A549 treated with RU486 at 1 μM for 4 hours (cell line): ENCODE data around the gene SLC25A19. TPM values are rescaled to one million over a fixed set of nuclear protein-coding genes. Genes with fewer than 3 reads are reported as not detected.

Source experiments
- total RNA-seq: library from RNA; stranded (reverse); fragments of 200-300 nt; extraction: Qiagen RNA extraction; gene quantifications from 5 replicates; pipeline ENCODE4 v1.2.3, GENCODE V29; 2022; ENCODE audit warnings: low read depth

The SLC25A19 gene
- total RNA-seq: 18.2 to 25.0 TPM (median 21.2 TPM) in 5 replicates

DNA sequence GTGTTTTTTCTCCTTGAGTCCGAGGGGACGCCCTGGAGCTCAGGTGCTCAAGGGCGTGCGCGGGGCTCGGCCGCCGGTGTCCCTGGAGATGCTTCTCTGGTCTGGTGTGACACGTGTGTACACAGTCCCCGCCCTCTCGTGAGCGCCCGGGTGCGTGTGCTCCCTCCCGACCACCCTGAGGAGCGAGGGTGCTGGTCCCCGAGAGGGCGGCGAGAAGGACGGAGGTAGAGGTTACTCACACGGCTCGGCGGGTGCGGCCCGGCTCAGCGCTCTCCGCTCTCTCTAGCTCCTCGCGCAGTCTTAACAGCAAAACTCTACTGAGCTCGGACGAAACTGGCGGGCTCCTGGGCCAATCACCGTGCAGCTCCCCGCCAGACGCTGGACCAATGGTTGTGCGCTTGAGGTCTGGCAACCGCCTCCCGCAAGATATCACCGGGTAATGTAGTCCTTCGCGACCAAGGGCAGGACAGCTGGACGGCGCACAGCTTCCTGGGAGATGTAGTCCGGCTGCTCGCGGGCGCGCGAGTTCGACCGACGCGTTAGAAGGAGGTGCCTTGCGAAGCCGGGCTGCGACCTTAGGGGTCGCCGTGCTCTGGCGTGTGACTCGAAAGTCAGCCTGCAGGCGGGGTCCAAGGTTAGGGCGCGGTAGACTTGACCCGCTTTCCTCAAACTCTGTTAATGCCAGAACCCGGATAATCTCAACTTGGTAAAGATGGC lies at the start of gene SLC25A19:
Gene SLC25A19 (minus strand): TSS at position 319 of the 717 bp plus-strand sequence. CDS start 2,669 bp downstream, outside the sequence.

DNA sequence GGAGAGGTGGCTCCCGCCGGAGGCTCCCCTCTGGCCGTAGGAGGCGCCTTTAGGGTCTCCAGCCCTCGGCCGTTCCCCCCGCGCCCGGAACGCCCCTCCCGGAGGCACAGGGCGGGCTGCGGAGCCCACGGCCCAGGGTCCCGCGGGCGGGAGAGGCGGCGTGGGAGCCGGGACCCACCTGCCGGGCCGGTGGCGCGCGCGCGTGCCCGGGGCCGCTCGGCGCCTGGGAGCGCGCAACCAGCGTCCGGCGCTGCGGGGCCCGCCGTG lies 18.3 kb downstream of the SLC25A19 start, which contains the start of gene MIF4GD:
Gene MIF4GD (minus strand): TSS at position 266 of the 267 bp plus-strand sequence. CDS start 1,036 bp downstream, outside the sequence.

DNA sequence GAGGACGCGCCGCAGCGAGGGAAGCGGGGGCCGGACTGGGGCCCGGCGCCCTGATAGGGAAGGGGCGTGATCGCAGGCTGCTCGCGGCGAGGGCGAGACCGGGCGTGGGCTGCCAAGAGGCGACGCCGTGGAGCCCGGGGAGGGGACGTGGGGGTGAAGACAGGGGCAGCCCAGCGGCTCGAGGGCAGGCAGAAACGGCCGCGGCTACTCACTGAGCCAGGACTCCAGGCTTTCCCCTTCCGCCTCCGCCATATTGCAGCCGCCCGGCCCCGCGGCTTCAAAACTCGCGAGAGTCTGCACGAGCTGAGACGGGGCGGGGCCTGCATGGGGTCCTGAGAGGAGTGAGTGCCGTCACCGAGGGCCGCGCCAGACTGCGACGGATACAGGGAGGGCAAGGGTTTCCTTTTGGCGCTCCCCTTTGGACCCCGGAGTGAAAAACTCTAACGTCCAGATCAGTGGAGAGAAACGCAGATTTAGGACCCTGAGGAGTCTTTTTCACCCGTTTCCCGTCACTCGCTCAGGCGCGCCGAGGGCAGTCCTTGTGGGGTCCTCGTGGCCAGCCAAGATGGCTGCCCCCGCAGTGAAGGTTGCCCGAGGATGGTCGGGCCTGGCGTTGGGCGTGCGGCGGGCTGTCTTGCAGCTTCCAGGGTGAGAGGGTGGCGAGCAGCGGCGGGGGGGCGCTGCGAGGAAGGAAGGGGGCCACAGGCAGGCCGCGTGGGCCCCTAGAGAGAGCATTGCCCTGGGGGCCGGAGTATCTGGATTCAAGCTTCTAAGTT lies 27.7 kb downstream of the SLC25A19 start, which contains the start of the genes GGA3 and MRPS7:
Gene GGA3 (minus strand): TSS at position 271 of the 776 bp plus-strand sequence. CDS start 19 bp downstream, at position 252.
Gene MRPS7 (plus strand): TSS at position 544 of the 776 bp plus-strand sequence. CDS start 22 bp downstream, at position 566.

Other genes with a start within 250 kb of the SLC25A19 start
- 461 to 594 TPM (median 516 TPM) in 5 replicates for gene ATP5PD, start 242.5 kb downstream of the SLC25A19 start, total RNA-seq
- 28.0 to 30.8 TPM (median 29.8 TPM) in 5 replicates for gene KCTD2, start 242.2 kb downstream of the SLC25A19 start, total RNA-seq
- gene SLC16A5, start 201.5 kb downstream of the SLC25A19 start, total RNA-seq: 22.1 to 37.5 TPM (median 30.9 TPM) in 5 replicates
- 17.1 to 22.7 TPM (median 18.6 TPM) in 5 replicates for gene ARMC7, start 179.5 kb downstream of the SLC25A19 start, total RNA-seq
- gene NT5C, start 157.7 kb downstream of the SLC25A19 start, total RNA-seq: 82.9 to 136 TPM (median 131 TPM) in 5 replicates
- 699 to 981 TPM (median 832 TPM) in 5 replicates for gene JPT1, start 134.9 kb downstream of the SLC25A19 start, total RNA-seq
- 369 to 399 TPM (median 390 TPM) in 5 replicates for gene SUMO2, start 106.5 kb downstream of the SLC25A19 start, total RNA-seq
- gene NUP85, start 83.8 kb downstream of the SLC25A19 start, total RNA-seq: 84.5 to 125 TPM (median 100 TPM) in 5 replicates
- 22.7 to 29.3 TPM (median 27.7 TPM) in 5 replicates for gene GGA3, start 27.8 kb downstream of the SLC25A19 start, total RNA-seq
- gene MRPS7, start 27.6 kb downstream of the SLC25A19 start, total RNA-seq: 143 to 203 TPM (median 172 TPM) in 5 replicates
- gene MIF4GD, start 18.2 kb downstream of the SLC25A19 start, total RNA-seq: 32.8 to 37.8 TPM (median 37.2 TPM) in 5 replicates
- 97.4 to 132 TPM (median 98.2 TPM) in 5 replicates for gene GRB2, start 116.2 kb upstream of the SLC25A19 start, total RNA-seq
- 35.5 to 49.1 TPM (median 43.1 TPM) in 5 replicates for gene TMEM94, start 167.2 kb upstream of the SLC25A19 start, total RNA-seq
- 7.5 to 12.7 TPM (median 9.3 TPM) in 5 replicates for gene CASKIN2, start 226.1 kb upstream of the SLC25A19 start, total RNA-seq
- gene TSEN54, start 227.1 kb upstream of the SLC25A19 start, total RNA-seq: 24.6 to 49.5 TPM (median 42.8 TPM) in 5 replicates
- gene LLGL2, start 236.3 kb upstream of the SLC25A19 start, total RNA-seq: 13.4 to 28.9 TPM (median 25.5 TPM) in 5 replicates